Thyroid gland (tissue), 4 donors: ENCODE measurements around the gene MB21D2.

Experiments used
- CTCF ChIP-seq, 6 experiments: fragments of 200-600 bp in 3 of 6; fragments of 450-650 bp in 3 of 6; sonication (generic) in 3 of 6; IDR thresholded peaks; one replicate each; pipeline ENCODE4 v1.5.1; 2016 to 2019; ENCODE audit warnings: antibody characterized with exemption in 6 of 6, mild to moderate bottlenecking in 2 of 6, inconsistent platforms in 1 of 6, moderate library complexity in 1 of 6
- POLR2A ChIP-seq, 2 donors: fragments of 450-650 bp; IDR thresholded peaks; one replicate each; pipeline ENCODE4 v1.6.1; 2017; ENCODE audit warnings: antibody characterized with exemption in 2 of 2, mild to moderate bottlenecking in 2 of 2, moderate library complexity in 1 of 2

GRCh38 chr3:192896208-192896607 lies 21.4 kb downstream of the MB21D2 start:
- TF ChIP-seq CTCF (IDR thresholded peaks at IDR 0.05) = no peak
- TF ChIP-seq POLR2A (IDR thresholded peaks at IDR 0.05) = no peak
